GDM1 (cell line): ENCODE measurements around the gene MAP2K3.

Source experiments
- DNase-seq: peaks from one replicate; lab custom pipeline; 2025; lab: John Stamatoyannopoulos, UW

Gene MAP2K3

DNA sequence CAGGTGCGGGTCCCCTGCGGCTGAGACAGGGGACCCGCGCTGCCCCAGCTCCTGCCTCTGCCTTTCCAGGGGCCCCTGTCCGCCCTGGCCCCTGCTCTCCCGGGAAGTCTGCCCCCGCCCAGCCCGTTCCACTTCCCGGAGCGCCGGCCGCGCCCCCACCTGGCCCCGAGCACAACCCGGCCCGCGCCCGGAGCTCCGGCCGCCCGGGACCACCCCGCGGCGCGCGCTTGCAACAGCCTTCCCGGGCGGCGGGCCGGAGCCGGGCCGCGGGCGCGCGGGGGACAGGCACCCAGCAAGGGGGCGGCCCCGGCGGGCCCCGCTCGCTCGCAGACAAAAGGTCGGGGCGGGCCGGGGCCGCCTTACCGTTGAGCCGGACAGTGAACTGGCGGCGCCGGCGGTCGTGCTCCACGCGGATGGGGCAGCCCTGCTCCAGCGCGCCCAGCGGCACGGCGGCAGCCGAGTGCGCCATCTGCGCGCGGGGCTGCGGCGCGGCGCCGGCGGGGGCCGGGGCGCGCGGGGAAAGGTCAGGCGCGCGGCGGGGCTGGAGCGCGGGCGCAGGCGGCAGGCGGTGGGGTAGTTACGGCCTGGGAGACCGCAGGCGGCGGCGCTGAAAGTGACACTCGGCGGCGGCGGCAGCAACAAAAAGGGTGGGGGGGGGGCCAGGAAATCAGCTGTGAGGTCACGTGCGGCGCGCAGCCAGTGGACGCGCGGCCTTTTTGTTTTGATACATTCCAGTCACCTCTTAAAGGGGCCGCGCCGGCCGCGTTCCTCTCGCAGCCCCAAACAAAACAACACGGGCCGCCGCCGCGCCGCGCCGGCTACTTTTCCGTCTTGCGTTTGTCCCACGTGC, 31.5 kb upstream of the MAP2K3 start, which contains the start of gene NATD1:
NATD1 (minus strand) TSS at position 615 of the 850 bp plus-strand sequence; CDS start at position 469, 146 bp downstream.
- DNase-seq = peak; percentile 43

DNA sequence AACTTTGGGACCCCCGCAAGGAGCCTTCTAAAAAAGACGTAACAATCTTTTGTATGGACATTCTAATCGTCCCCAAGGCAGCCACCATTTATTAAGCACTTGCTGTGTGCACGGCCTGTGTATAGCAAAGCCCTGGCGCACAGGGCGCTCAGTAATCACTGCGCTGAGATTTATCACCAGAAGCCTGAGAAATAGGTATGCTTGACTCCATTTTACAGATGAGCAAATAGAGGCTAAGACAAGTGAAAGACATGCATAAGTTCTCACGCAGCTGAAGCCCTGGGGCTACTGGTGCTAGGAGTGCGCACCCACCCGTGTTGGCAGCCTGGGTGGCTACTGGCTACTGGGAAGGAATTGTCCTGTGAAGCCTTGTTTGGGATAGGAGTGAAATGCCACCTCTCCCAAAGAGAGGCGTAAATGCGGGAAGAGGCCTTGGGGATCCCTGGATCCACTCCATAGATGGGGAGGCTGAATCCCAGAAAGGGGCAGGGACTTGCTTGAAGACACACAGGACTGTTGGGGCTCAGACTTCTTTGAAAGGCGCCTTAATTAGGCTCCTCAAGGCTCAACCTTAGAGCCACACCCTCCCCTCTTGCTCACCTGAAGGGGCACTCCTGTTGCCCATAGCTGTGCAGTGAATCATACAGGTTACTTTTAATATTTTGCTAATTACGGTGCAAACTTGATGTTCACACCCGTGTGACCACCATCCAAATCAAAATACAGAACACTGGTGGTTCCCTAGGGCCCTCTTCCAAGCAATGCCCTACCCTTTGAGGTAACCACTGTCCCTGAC, 30.7 kb upstream of the MAP2K3 start:
- DNase-seq = no peak

DNA sequence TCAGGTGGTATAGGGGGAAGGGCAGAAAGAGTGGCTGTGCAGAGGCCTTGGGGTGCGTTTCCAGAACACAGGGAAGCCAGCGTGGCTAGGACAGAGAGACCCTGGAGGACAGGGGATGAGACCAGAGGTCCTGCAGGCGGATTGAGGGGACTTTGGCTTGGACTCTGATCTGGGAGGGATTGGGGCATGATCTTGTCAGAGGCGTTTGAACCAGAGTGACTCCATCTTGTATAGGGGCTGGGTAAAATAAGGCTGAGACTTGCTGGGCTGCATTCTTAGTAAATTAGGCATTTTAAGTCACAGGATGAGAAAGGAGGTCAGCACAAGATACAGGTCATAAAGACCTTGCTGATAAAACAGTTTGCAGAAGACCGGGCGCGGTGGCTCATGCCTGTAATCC, 25.9 kb upstream of the MAP2K3 start:
- DNase-seq = no peak

DNA sequence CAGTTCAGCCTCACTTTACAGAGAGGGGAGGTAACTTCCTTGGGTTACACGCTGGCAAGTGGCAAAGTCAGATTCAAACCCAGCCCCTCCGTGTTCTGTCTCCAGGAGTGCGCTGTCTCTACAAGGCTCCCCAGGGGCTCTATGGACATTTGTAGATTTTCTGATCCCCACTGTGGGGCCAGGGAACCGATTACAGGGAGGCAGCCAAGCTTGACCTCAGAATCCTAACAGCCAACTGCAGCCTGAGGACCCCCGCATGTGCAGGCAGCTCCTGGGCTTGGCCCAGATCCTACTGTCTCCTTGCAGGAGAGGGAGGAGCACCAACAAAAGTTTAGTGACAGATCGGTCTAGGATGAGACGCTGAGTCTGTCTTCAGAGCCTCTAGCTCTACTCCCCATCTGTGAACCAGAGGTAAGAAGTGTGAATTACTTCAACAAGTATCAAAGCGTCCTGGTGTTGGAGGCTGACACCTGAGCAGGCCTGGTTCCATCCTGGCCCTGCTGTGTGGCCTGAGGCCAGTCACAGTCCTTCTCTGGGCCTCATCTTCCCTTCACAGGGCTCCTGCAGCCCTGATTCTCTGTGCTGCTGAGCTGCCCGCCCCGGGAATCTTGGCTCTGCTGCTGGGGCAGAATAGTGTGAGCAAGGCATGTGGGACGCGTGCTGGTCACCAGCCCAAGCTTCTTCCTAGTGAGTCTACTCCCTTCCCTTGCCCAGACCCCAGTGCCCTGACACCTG, 22.1 kb upstream of the MAP2K3 start:
- no peak for DNase-seq

DNA sequence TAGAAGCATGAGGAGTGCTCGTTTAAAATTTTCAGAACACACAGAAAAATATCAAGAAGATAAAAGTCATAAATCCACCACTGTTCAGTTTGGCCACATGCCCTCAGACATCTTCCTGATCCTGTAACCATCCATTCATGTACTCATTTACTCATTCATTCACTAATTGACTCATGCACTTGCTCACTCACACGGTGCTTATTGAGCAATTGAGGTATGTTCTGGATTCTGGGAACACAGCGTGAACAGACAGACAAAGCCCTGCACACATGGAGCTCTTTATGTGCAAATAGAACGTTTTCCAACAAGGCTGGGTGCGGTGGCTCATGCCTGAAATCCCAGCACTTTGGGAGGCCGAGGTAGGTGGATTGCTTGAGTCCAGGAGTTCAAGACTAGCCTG, 21.1 kb upstream of the MAP2K3 start:
- no peak for DNase-seq

DNA sequence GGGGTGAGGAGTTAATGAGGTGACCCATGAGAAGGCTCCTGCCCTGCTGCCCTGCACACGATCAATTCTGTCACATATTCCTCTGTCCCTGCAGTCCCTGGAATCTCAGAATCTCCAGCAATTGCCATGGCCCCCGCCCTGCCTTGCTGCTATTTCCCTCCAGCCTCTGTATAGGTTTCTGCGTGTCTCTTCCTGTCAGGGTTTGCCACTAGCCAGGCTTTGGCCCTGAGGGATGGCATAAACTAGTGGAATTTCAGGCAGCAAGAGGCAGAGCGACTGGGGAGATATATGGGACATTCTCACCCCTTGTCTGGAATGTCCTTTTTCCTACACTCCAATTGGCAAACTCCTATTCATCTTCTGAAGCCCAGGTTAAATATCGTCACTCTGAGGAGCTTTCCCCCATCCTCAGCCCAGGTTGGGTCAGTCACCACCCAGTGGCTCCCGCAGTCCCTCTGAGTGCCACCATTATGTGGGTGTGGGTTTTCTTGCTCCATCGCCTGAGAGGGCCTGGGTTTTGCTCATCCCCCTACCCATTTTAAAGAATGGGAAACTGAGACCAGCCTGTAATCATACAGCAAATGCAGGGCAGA, 15.8 kb upstream of the MAP2K3 start:
- no peak for DNase-seq

DNA sequence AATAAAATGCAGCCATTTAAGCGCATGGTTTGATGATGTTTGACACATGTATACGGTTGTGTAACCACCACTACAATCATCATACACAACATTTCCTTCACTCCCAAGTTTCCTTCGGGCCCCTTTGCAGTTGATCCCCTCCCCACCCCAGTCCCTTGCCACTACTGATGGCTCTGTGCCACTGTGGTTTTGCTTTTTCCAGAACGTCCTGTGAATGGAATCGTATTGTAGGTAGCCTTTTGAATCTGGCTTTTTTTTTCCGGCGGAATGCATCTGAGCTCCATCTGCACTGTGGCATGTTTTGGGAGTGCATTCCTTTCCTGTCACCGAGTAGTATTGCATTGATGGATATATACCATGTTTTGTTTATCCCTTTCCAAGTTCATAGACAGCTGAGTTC, 15.1 kb upstream of the MAP2K3 start:
- no peak for DNase-seq

DNA sequence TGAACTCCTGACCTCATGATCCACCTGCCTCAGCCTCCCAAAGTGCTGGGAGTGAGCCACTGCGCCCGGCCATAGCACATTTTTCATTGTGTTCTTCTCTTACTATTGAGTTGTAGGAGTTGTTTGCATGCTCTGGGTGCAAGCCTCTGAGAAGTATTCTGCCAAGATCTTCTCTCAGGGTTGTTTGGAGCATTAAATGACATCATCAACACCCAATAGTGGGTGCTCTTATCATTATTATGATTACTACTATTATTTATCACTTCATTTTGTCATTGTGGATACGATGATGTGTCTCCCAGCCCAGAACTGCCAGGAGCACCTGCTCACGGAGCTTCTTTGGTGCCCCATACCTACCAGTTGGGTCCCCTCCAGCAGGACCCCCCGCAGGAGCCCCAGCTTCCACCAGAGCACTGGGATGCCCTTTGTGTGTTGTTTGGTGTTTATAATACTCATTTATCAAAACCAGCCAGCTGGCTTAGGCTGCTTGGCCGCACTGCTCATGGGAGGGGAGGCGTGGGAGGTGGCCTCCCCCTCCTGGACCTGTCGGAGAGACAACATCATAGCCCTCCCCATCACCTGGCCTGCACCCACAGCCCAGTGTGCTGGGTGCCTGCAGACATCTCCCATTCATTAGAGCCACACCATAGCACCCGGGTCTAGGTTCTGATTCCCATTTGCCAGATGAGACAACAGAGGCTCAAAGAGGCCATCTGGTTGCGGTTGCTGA, 12.9 kb upstream of the MAP2K3 start:
- DNase-seq = no peak

DNA sequence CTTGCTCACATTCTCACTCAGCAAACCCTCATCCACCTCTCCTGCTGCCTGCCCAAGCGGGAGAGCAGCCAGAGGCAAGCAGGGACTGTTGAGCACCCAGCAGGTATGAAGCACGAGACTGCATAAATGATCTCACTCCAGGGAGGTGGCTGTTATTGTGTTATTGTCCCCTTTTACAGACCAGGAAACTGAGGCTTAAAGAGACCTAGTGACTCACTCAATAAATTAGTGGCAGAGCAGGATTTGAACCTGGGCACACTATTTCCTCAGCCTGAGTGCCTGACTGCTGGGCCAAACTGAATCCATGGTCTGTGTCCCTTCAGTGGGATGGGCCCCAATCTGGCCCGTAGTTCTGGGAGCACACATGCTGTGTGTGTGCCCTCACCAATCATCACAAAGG, 12.3 kb upstream of the MAP2K3 start:
- DNase-seq = no peak

DNA sequence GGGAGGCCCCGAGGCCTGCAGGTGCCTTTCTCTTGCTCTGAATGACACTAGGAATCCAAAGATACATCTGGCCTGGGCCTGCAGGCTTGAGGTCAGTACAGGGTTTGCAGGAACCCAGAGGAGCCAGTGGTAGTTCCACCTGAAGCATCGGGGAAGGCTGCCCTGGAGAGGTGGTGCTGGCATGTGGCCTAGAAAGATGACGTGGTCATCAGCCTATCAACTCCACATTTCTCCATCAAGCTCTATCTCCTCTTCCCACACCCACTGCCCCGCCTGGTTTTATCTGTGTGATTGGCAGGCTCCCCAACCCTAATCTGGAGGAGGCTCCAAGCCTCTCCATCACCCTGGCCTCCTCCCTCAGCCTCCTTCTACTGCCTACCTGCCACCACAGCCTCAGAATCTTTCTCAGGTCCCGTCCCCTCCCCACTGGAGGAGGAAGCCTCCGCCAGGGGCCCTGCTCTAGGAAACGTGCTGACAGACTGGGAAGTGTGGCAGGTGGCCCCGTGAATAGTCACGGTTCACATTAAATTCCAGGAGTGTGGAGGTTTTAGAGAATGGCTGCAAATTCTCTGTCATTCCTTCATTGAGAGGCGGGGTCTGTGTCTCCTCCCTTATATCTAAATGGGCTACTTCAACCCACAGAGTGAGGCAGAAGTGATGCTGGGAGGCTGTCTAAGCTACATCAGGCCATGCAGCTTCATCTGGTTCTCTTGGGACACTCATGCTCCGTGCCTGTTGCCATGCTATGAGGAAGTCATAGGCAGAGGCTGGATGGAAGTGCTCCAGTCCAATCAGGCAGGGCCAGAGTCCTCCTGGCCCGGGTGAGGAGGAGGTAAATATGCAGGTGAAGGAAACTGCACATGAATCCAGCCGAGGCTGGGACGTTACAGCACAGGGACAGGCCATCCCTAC, 11.4 kb upstream of the MAP2K3 start:
- no peak for DNase-seq

DNA sequence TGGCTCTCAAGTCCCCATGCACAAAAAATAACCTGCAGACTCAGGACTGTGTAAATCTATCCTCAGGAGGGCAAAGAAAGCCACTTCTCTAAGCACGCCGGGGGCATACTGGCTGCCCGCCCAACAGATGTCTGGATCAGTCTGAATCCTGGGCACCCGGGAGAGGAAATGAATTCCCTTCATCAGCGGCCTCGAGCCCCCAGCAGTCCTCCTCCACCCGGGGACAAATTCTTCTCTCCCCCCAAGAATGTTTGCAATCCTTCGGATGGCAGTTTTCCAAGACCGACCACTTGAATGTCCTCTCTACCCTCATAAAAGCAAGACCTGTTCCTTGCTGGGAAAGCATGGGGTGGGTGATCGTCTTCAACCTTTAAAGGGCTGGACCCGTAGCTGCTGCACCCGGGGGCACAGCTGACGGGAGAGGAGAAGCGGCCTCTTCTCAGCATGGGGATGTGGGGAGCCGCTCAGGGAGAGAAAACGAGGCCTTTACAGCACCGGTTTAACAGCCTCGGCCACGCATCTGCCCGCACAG, 9.4 kb upstream of the MAP2K3 start:
- DNase-seq = no peak

DNA sequence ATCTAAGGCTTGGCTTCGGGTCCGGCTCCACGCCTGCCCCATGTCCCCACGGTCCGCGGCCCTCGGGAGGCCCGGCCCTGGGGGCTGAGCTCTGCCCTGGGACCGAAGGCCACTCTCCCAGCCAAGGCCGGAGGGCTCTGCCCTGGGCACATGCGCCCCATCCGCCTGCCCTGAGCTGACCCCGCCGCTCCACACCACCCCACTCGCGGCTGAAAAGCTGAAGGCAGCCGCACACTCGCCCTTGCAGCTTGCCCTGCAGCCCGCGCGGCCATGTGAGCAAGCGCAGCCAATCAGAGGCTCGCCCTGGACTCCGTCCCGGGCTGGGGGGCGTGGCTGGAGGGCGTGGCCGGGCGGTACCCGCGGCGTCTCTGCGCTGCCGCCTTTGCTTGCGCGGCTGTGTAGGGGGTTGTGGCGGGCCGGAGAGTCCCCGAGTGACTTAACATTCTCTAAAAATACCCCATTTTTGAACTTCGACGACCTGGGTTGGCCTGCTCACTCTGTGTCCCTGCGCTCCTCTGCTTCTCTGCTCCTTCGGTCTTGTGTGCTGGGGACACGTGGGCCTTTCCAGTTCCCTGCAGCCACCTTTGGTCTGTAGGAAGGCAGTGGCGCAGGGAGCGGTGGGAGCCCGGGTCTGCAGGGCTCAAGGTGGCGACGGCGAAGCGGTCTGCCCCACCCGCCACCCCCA, 8.8 kb upstream of the MAP2K3 start:
- peak; percentile 79 for DNase-seq

DNA sequence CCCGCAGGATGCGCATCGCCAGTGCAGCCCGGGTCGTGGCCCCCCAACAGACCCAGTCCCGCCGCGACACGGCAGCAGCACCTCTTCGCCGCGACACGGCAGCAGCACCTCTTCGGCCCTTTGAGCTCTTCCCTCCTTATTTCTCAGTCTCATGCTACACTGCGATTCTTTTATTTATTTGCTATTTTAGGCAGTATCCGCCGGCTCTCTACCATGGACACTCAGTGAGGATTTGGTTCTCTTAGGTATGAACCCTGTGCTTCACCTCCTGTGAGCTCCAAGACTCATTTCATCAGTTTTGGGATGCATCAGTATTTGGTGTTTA, 8.3 kb upstream of the MAP2K3 start:
- no peak for DNase-seq

DNA sequence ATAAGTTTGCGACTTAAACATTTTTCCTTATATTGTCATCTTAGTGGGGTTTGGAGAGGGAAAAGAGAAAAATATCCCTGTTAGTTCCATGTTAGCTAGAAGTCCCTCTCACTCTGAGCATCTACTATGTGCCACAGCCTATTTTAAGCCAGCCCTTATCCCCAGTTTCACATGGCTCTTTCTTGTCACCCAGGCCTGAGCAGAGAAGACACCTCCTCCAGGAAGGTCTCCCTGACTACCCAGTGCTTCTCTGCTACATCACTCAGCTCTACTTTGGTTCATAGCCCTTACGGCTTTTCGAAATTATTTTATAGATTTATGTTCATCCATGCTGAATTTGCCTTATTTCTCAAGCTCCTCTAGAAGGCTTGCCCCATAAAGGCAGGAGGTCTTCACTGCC, 7.2 kb upstream of the MAP2K3 start:
- no peak for DNase-seq

DNA sequence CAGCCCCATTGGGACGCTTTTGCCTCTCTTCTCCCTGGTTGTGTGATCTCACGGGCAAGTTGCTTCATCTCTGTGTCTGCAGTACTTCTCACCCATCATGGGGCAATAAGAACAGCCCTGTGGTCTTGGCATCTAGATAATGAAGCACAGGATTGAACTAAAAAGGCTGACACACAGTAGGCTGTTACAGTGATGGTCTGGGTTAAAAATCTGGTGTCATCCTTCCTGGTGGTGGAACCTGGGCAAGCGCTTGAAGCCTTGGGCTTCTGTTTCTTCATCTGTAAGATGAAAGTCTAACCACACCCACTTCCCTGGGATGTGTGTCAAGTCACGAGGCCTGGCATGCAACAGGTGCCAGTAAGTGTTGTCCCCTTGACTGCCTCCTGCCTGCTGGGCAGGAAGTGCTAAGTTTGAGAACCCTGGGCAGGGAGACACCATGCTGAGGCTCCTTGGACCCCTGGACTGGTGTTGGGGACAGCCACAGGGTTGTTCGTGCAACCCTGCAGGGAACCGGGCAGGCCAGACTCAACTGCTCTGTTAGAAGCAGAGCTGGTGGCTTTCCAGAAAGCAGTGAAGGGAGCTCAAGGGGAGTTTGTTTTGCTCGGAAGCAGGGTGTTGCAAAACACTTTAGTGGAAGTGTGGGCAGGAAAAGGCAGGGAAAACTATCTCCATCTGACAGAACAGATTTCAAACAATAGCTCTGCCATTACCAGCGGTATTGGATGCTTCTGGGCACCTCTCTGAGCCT, 5.9 kb upstream of the MAP2K3 start:
- no peak for DNase-seq

DNA sequence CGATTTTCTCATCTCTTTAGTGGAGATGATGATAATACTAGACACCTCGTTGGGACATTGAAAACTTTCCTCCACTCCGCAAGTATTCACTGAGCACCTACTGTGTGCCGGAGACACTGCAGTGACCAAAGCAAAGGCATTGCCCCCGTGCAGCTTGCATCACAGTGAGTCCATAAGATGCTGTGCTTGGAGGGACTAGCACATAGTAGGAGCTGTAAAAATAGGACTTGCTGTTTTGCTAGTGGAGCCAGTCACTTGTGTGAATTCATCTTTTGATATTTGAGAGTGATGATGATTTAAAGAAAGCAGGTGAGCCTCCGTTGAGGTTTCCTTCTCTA, 5.3 kb upstream of the MAP2K3 start:
- DNase-seq = no peak

DNA sequence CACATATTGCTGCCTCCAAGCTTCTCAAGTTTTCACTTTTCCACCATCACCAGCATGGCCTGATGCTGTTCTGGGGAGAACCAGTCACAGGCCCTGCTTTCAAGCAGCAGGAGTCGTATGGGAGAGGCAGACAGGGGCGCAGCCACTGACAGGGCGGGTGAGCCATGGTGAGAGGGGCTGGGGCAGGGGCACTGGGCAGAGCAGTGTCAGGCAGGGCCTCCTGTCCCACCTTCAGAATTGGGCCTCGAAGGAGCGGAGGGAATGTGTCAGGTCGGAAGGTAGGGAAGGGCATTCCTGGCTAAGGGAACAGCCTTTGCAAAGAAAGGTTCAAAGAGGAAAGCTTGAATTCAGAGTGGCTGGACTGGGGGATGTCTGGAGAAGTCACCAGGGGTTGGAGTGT, 4.9 kb upstream of the MAP2K3 start:
- no peak for DNase-seq

DNA sequence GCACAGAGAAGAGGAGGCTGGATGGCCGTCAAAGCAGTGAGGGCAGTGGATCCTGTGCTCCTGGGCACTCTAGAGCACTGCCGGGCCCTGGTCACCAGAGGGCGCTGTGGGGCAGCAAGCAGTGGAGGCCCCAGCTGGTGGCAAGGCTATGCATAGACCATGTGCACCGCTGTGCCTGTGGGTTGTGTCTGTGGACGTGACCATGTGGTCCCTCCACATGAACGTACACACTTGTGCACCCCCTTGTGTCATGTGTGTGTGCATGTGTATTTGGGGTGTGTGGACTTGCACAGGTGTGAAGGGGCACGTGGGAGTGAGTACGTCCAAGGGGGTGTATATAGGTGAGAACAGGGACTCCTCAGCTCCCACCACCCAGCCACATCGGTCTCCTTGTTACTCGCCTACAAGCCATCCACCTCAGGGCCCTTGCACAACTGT, 4.4 kb upstream of the MAP2K3 start:
- peak; percentile 77 for DNase-seq

DNA sequence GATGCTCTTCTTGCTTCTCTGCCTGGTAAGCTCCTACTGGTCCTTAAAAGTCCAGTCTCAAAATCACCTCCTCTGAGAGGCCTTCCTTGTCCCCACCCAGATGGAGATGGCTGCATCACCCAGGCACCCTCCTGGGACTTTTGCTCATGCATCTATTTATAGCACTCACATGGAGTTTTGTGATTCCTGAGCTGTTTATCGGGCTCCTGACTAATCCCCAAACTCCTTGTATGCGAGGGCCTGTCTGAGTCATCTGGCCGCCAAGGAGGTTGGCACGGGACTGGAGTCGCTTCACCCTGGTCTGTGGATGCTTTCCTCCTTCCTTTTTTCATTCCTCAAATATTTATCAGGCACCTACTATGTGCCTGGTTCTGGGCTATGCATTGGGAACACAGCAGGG, 2.3 kb upstream of the MAP2K3 start:
- no peak for DNase-seq
